Stimulated activated CD4-positive, alpha-beta T cell treated with anti-CD3 and anti-CD28 coated beads, Interleukin-1b, Interleukin-23, amount 100 ng/mL, for 4 hours (primary cell): ENCODE results near the gene FOCAD.

ENCODE experiments used
- DNase-seq, 2 donors: peaks; one replicate each; pipeline ENCODE4 v3.0.0-alpha.2; 2020; ENCODE audit warnings: low read depth in 2 of 2

Gene FOCAD

GRCh38 chr9:20872340-20872977, 188.4 kb downstream of the FOCAD start:
- DNase-seq, result no peak

DNA sequence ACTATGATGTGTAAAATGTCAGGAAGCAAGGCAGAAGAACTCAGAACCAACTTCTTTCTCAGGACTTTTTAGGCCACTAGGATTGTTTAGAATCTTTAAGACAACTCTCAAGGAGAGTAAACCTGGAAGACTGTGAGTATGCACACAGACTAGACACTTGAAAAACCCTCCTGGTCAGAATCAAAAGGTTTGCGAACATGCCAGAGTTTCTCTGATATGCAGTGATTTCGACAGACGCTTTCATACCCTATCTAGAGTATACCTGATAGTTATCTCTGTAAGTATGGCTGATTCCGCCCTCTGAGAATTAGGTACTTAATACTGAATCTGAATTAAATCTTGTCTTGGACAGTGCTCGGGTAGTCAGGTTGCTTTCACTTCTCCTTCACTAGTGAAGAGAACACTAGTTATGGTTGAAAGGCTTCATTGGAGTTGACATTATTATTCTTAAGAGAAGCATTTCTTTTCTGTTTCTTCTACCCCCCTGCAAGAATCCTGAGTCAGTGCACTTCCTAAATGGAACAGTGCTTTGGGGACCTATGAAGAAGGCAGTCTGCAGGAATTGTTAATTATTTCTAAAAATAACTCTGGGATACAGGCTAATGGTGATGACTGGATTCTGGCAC, 189.3 kb downstream of the FOCAD start:
- no peak for DNase-seq

GRCh38 chr9:20880271-20880670, 196.2 kb downstream of the FOCAD start:
- DNase-seq, result no peak

DNA sequence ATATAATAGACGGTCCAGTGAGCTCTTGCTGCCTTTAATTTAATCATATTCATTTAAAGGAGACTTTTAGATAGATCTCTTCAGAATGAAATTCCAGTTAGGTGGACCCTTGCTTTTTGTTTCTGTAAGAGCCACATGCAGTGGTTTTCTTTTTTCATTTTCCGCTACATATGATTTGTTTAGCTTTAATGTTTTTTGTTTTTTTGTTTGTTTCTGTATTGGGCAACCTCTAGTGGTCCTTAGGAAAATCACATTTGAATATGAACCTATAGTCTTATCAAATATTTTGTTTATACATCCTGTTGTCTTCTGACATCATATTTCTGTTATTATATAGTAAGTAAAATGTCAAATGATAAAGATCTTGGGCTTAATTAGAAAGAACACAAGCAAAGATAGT, 196.6 kb downstream of the FOCAD start:
- no peak for DNase-seq

DNA sequence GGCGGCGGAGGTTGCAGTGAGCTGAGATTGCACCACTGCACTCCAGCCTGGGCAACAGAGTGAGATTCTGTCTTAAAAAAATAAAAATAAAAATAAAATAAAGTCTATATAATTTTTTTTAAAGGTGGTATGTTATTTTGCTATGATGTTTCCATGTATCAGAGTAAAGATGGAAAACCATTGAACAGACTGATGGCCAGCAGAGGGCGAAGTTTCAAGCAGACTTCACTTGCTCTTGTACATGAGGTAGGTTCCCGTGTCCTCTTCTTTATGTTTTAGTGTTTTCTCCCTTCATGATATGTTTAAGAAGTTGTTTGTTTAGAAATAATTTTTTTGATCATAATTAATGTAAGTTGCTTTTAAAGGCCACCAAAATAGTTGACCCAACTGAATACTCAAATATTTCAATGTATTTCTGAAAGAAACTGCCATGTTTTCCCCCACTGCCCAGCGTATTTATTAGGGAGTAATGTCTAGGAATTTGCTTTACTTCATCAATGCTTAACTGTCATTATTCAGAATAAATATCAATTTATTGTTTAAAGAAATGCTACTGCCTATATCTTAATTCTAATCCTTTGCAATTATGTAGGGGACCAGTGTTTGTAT, 201.0 kb downstream of the FOCAD start:
- DNase-seq, result peak; percentile 40 to 47

- DNase-seq, result no peak
These were observed 215.0 kb downstream of the FOCAD start for GRCh38 chr9:20898885-20899554.

GRCh38 chr9:20903212-20903611, 219.2 kb downstream of the FOCAD start:
- no peak for DNase-seq

- DNase-seq, result no peak
These were observed 220.9 kb downstream of the FOCAD start for GRCh38 chr9:20904995-20905394.

DNA sequence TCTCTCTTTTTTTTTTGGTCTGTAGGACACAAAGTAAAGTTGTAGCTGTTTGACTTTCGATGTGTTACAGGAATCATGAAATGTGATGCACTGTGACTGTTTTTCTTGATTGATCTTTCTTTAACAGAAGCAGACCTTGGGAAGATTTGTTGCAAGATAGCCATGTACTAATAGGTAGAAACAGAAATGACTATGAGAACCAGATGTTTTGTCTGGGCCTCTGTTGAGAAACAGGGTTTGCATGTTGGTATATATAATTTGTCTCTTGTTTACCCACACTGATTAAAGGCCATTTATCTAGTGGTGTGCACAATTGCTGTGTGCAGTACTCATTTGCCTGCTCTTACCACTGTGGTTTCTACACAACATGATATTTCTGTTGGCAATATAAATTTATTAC, 222.3 kb downstream of the FOCAD start:
- no peak for DNase-seq

GRCh38 chr9:20908461-20908860, 224.4 kb downstream of the FOCAD start:
- DNase-seq, result no peak

DNA sequence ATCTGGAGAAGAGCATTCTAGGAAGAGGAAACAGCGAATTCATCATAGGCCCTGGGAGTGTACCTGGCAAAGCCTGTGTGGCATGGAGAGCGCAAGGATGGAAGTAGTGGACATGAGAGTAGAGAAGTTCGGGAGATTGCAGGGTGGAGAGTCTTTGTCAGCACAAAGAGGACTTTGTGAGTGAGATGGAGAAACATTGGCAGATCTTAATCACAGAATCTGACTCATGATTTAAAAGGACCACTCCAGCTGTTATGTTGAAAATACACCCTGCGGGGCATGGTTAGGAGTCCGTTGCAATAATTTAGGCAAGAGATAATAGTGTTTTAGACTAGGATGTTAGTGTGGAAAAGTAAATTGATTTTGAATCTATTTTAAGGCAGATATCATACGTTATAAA, 230.5 kb downstream of the FOCAD start:
- DNase-seq, result no peak

GRCh38 chr9:20921362-20921761, 237.3 kb downstream of the FOCAD start:
- no peak for DNase-seq

GRCh38 chr9:20925256-20926045, 241.4 kb downstream of the FOCAD start:
- no peak for DNase-seq

GRCh38 chr9:20929276-20929675, 245.2 kb downstream of the FOCAD start:
- DNase-seq, result no peak

GRCh38 chr9:20930836-20931235, 246.8 kb downstream of the FOCAD start:
- no peak for DNase-seq

DNA sequence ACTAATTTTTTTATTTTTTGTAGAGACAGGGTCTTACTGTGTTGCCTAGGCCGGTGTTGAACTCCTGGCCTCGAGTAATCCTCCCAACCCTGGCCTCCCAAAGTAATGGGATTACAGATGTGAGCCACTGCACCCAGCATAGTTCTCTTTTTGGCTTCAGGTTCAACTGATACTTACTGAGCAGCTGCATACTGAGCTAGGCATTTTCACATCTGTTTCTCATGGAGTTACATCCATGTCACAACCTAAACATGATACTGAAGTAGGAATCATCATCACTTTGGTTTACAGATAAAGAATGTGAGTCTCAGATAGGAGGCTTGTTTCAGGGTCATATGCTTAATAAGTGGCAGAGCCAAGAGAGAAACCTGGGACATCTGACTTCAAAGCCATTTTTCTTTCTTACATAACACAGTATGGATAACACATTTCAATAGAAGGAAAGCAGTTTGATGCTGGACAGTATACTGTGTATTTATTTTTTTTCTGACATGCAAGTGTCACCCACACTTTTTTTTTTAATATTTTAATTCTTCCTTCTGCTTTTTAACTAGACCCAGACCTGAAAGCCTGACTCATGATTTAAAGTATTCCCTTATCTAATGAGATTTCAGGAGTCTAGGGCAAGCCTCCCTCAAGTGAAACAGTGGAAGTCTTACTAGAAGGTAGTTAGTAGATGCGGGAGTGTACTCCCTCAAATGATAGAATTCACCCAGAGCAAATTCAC, 256.6 kb downstream of the FOCAD start:
- no peak for DNase-seq

DNA sequence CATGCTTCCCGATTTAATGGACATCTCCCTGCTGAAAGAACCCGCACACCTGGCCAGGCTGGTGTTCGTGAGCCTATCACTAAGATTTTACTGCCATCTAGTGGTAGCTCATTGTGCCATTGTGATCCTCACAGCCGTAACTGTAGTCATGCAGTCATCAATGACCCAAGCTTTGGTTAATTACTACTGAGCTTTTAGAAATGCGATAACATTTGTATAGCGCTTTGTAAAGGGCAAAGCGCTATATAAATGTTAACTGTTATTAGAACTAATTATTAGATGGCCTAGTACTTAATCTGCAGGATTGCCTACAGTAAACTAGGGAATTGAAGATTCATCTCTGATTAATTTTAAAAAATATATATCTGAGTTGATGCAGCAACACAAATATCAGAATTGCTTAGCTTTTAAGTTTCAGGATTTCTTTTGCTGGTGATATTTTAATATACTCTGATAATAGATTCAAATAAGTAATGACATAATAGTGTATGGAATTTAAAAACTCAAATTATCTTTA, 257.2 kb downstream of the FOCAD start:
- peak; percentile 28 to 57 for DNase-seq

- DNase-seq, result no peak
These were observed 260.4 kb downstream of the FOCAD start for GRCh38 chr9:20944507-20944906.

- DNase-seq, result no peak
These were observed 261.2 kb downstream of the FOCAD start for GRCh38 chr9:20945269-20945668.

- DNase-seq, result no peak
These were observed 261.8 kb downstream of the FOCAD start for GRCh38 chr9:20945856-20946255.

DNA sequence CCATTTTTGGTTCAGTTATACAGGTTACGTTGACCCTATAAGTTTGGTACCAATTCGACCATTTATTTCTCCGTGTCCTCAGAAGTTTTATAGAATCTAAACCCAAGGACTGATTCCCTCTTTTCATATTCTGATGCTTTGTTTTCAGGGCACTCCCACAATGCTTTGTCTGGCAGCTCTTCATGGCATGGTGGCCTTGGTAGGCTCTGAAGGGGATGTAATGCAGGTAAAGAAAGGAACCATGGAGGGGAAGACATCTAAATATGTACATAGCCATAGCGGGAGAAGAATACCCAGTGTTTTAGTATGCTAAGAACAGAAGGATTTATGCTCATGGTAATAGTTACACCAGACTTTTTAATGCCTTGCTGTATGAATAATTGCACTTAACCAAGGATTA, 264.6 kb downstream of the FOCAD start:
- DNase-seq, result no peak
